Kidney (tissue), 14 donors: ENCODE results near the gene CFHR5. TPM values are rescaled to one million over a fixed set of nuclear protein-coding genes. Genes with fewer than 3 reads are reported as not detected.
"Not testable (repeated sequence)": the region's sequence is repeated elsewhere in the genome, so short reads cannot be mapped to it uniquely, and the experiment has no call there.

Source experiments
- DNase-seq, 5 donors: peaks; one replicate each; pipeline ENCODE4 v3.0.0-alpha.2; 2013 to 2020
- FAIRE-seq: peaks from 2 replicates; lab custom pipeline; 2012; peaks lifted over from hg19 to GRCh38; lab: Jason Lieb, UNC
- H3K27ac ChIP-seq, 2 donors: one replicate each; pipeline ENCODE4 v1.7.0; 2013; ENCODE audit warnings: low read depth in 2 of 2, low read length in 2 of 2, inconsistent platforms in 1 of 2
- H3K27me3 ChIP-seq: one replicate; pipeline ENCODE4 v1.7.1; 2013; ENCODE audit warnings: low read length, inconsistent platforms; ENCODE audit not compliant: control insufficient read depth, insufficient read depth
- H3K36me3 ChIP-seq, 3 donors: one replicate each; pipeline versions ENCODE4 v1.7.0 to v1.7.1; 2013; ENCODE audit warnings: low read length in 3 of 3, control low read depth in 1 of 3, inconsistent platforms in 1 of 3; ENCODE audit not compliant: insufficient read depth in 3 of 3, control insufficient read depth in 2 of 3
- H3K4me1 ChIP-seq, 3 donors: one replicate each; pipeline versions ENCODE4 v1.7.0 to v1.7.1; 2013; ENCODE audit warnings: low read length in 3 of 3, inconsistent platforms in 1 of 3, low read depth in 1 of 3; ENCODE audit not compliant: control insufficient read depth in 2 of 3, insufficient read depth in 2 of 3
- H3K4me3 ChIP-seq, 3 donors: one replicate each; pipeline versions ENCODE4 v1.7.0 to v1.8.1; 2013; ENCODE audit warnings: low read length in 3 of 3, control low read depth in 1 of 3, inconsistent platforms in 1 of 3
- H3K9ac ChIP-seq, 3 donors: one replicate each; pipeline versions ENCODE4 v1.7.0 to v1.7.1; 2013; ENCODE audit warnings: low read length in 3 of 3, control low read depth in 1 of 3, inconsistent platforms in 1 of 3
- H3K9me3 ChIP-seq, 3 donors: one replicate each; pipeline versions ENCODE4 v1.7.0 to v1.7.1; 2013; ENCODE audit warnings: low read length in 3 of 3, control low read depth in 1 of 3, inconsistent platforms in 1 of 3; ENCODE audit not compliant: control insufficient read depth in 2 of 3, insufficient read depth in 1 of 3
- intact Hi-C: fragments of 100-400 bp; cut with DNase I; formaldehyde crosslinking; loops from one replicate; pipeline ENCODE4 v1.11.1; 2022
- polyA plus RNA-seq: library from polyadenylated mRNA; stranded (reverse); fragments of 350-450 nt; fragmentation: Illumina TruSeq; extraction: RNeasy Lipid Tissue Mini Kit (QIAGEN cat#74804); gene quantifications from one replicate; pipeline ENCODE4 v1.2.3, GENCODE V29; 2014; ENCODE audit warnings: low read depth, low replicate concordance; ENCODE audit not compliant: insufficient read depth
- total RNA-seq: library from RNA; stranded (reverse); fragmentation: NEBNext Ultra II Directional; extraction: Animal tissue kit (Norgen Biotek cat#: 25700); gene quantifications from one replicate; pipeline ENCODE4 v1.2.1, GENCODE V29; 2021
- TF ChIP-seq, protein P1 (sequence below): IDR thresholded peaks from 3 replicates; pipeline ENCODE4 v1.5.1; 2012; ENCODE audit warnings: mild to moderate bottlenecking, moderate library complexity, borderline replicate concordance; ENCODE audit not compliant: insufficient read depth; ENCODE audit errors: extremely low read depth
- donor health status: control.
- donor health status: control.
- donor health status: control.
- donor health status: control.
- donor health status: control.
- donor health status: DM: yes; HTN: yes; CAD: no.
- donor health status: Normal renal cell carcinoma (clear cell type).

The CFHR5 gene
- total and polyA plus RNA-seq, 2 donors from 2014 or later = not detected

DNA sequence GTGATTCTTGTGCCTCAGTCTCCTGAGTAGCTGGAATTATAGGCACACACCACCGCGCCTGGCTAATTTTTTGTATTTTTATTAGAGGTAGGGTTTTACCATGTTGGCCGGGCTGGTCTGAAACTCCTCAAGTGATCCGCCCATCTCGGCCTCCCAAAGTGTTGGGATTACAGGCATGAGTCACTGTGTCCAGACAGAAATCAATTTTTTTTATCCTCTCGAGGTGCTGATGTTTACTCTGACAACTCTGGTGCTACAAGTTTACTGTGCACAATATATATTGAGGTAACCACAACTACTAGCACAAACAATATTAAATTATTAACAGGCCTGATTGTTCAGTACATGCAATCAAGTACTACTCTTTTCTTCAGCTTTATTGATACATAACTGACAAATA, 50.0 kb downstream of the CFHR5 start:
- intact Hi-C loops = no loop called here
- FAIRE-seq (no peak), DNase-seq (no peak)
- no peaks in the 10 kb centered on the region for H3K36me3 ChIP-seq
- TF ChIP-seq, protein P1, sequence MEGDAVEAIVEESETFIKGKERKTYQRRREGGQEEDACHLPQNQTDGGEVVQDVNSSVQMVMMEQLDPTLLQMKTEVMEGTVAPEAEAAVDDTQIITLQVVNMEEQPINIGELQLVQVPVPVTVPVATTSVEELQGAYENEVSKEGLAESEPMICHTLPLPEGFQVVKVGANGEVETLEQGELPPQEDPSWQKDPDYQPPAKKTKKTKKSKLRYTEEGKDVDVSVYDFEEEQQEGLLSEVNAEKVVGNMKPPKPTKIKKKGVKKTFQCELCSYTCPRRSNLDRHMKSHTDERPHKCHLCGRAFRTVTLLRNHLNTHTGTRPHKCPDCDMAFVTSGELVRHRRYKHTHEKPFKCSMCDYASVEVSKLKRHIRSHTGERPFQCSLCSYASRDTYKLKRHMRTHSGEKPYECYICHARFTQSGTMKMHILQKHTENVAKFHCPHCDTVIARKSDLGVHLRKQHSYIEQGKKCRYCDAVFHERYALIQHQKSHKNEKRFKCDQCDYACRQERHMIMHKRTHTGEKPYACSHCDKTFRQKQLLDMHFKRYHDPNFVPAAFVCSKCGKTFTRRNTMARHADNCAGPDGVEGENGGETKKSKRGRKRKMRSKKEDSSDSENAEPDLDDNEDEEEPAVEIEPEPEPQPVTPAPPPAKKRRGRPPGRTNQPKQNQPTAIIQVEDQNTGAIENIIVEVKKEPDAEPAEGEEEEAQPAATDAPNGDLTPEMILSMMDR = no peak
- H3K9ac ChIP-seq = no peak overlapping the region
- no peaks in the 10 kb centered on the region for H3K9me3 ChIP-seq
- no peak overlapping the region for H3K4me3 ChIP-seq
- no peak overlapping the region for H3K27ac ChIP-seq
- H3K27me3 ChIP-seq = no peaks in the 10 kb centered on the region
- no peaks in the 10 kb centered on the region for H3K4me1 ChIP-seq

DNA sequence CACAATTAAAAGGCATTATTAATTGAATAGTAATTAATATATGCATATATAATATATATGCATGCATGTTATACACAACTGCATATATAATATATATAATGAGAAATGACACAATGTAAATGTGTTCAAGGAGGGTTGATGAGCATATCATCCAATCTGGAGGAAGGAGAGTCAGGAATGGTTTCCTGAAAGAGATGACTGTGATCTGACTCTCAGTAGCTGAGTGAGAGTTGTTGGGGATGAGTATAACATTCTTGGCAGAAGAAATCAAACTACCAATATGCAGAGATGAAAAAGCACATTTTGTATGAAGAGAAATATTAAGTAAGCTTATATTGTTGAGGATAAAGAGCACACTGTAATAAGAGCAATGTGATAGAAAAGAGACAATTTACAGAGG, 52.4 kb downstream of the CFHR5 start:
- FAIRE-seq = no peak

GRCh38 chr1:197034631-197035339, 57.4 kb downstream of the CFHR5 start:
- FAIRE-seq, H3K27me3 ChIP-seq, H3K9me3 ChIP-seq, DNase-seq, H3K27ac ChIP-seq, H3K4me3 ChIP-seq, H3K4me1 ChIP-seq, H3K9ac ChIP-seq, H3K36me3 ChIP-seq, intact Hi-C loops: not testable (repeated sequence)

More for the DNA sequence above, 52.4 kb downstream of the CFHR5 start:
- TF ChIP-seq, protein P1 = no peak
- Histone ChIP-seq H3K4me1 (no peaks in the 10 kb centered on the region), H3K27me3 (no peaks in the 10 kb centered on the region), H3K27ac (no peak overlapping the region), H3K4me3 (no peak overlapping the region), H3K9ac (no peak overlapping the region), H3K9me3 (no peaks in the 10 kb centered on the region), H3K36me3 (no peaks in the 10 kb centered on the region)
- intact Hi-C loops = no loop called here
- DNase-seq = no peak

GRCh38 chr1:197036861-197037260, 59.5 kb downstream of the CFHR5 start:
- TF ChIP-seq, protein P1 = no peak
- H3K4me3 ChIP-seq = no peak overlapping the region
- no peak overlapping the region for H3K9ac ChIP-seq
- no peaks in the 10 kb centered on the region for H3K9me3 ChIP-seq
- intact Hi-C loops = no loop called here
- H3K4me1 ChIP-seq = no peaks in the 10 kb centered on the region
- no peaks in the 10 kb centered on the region for H3K27me3 ChIP-seq
- DNase-seq = no peak
- no peak for FAIRE-seq
- no peak overlapping the region for H3K27ac ChIP-seq
- no peaks in the 10 kb centered on the region for H3K36me3 ChIP-seq
